Spleen (tissue), 7 donors: ENCODE results near the gene TAF4.

Experiments
- POLR2A ChIP-seq, 3 donors: fragments of 450-650 bp; IDR thresholded peaks; one replicate each; pipeline ENCODE4 v1.5.1; 2017; ENCODE audit warnings: antibody characterized with exemption in 3 of 3, mild to moderate bottlenecking in 1 of 3
- POLR2AphosphoS5 ChIP-seq, 3 donors: sonication (generic); formaldehyde crosslinking; IDR thresholded peaks; one replicate each; pipeline ENCODE4 v1.5.1; 2017; ENCODE audit warnings: antibody characterized with exemption in 3 of 3
- TF ChIP-seq, protein P1 (sequence below), 11 experiments: fragments of 200-600 bp in 7 of 11; fragments of 450-650 bp in 4 of 11; sonication (generic) in 4 of 11; IDR thresholded peaks in 8 of 11; conservative IDR thresholded peaks in 3 of 11; 1 replicate in 7 of 11; 2 replicates in 4 of 11; pipeline versions ENCODE4 v1.4.0 to v1.8.0; 2016 to 2021; ENCODE audit warnings: antibody characterized with exemption in 11 of 11, inconsistent platforms in 4 of 11, mild to moderate bottlenecking in 1 of 11
- donor health status: DM: no; HTN: no; CAD: no; lungs with moderate emphysema.
- donor health status: DM: no; HTN: no; CAD: no.
- donor health status: DM: no; HTN: no; CAD: no.

DNA sequence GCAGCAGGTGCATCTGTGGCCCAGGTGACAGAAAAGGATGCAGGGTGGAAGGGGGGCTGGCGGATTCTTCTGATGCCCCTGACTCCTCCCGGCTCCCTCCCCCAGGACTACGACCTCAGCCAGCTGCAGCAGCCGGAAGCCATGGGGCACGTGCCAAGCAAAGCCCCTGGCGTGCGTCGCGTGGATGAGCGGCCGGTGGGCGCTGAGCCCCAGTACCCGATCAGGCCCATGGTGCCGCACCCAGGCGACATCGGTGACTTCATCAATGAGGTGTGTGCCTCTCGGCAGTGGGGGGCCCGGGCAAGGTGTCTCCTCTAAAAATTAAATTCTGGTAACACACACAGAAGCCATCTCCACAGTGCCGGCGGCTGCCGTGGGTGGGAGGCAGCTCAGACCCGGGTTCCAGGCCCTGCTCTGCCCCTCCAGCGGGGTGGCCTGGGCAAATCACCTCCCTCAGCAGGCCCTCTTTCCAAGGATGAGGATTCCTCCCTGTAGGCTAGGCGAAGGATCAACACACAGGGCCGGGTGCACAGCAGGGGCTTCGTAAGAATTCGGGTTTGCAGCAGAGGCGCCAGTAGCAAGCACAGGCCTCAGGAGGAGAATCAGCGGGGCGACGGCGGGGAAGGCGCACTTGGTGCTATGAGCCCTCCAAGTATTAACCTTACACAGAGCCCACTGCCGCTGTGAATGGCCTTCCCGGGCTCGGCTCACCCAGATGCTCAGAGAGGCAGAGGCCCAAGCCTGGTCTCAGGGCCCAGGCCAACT lies 131.5 kb downstream of the TAF4 start:
- TF ChIP-seq, protein P1, sequence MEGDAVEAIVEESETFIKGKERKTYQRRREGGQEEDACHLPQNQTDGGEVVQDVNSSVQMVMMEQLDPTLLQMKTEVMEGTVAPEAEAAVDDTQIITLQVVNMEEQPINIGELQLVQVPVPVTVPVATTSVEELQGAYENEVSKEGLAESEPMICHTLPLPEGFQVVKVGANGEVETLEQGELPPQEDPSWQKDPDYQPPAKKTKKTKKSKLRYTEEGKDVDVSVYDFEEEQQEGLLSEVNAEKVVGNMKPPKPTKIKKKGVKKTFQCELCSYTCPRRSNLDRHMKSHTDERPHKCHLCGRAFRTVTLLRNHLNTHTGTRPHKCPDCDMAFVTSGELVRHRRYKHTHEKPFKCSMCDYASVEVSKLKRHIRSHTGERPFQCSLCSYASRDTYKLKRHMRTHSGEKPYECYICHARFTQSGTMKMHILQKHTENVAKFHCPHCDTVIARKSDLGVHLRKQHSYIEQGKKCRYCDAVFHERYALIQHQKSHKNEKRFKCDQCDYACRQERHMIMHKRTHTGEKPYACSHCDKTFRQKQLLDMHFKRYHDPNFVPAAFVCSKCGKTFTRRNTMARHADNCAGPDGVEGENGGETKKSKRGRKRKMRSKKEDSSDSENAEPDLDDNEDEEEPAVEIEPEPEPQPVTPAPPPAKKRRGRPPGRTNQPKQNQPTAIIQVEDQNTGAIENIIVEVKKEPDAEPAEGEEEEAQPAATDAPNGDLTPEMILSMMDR (IDR thresholded peaks at IDR 0.05 in 8 of 11, conservative IDR thresholded peaks at IDR 0.05 in 3 of 11), result no peak
- TF ChIP-seq POLR2AphosphoS5 (IDR thresholded peaks at IDR 0.05) (no peak), POLR2A (IDR thresholded peaks at IDR 0.05) (no peak)
